A549 treated with Mapracorat at 1 μM for 4 hours (cell line): ENCODE data around the gene SEC24B. TPM values are rescaled to one million over a fixed set of nuclear protein-coding genes. Genes with fewer than 3 reads are reported as not detected.

Source experiments
- total RNA-seq: library from RNA; stranded (reverse); fragments of 200-300 nt; extraction: Qiagen RNA extraction; gene quantifications from 5 replicates; pipeline ENCODE4 v1.2.3, GENCODE V29; 2022

SEC24B gene
- 16.2 to 22.9 TPM (median 19.1 TPM) in 5 replicates for total RNA-seq

GRCh38 chr4:109433205-109434006, at the start of gene SEC24B:
SEC24B (plus strand) TSS chr4:109433815; CDS start chr4:109433870, 55 bp downstream.

GRCh38 chr4:109559983-109560686, 126.5 kb downstream of the SEC24B start, which contains the start of gene MCUB:
MCUB (plus strand) TSS chr4:109560246; CDS start chr4:109560338, 92 bp downstream.

Other genes with a start within 250 kb of the SEC24B start
- gene COL25A1, start 131.2 kb upstream of the SEC24B start, total RNA-seq = not detected in 5 replicates
- gene MCUB, start 126.4 kb downstream of the SEC24B start, total RNA-seq = 12.9 to 21.2 TPM (median 18.4 TPM) in 5 replicates